Activated CD8-positive, alpha-beta T cell treated with anti-CD3 and anti-CD28 coated beads for 36 hours (primary cell): ENCODE results near the gene DAAM1. TPM values are rescaled to one million over a fixed set of nuclear protein-coding genes. Genes with fewer than 3 reads are reported as not detected.

Experiments used
- ATAC-seq: fragments of 200-7000 bp; cut with Tn5 transposase; one replicate; pipeline ENCODE4 v1.10.0; 2021; ENCODE audit warnings: mild to moderate bottlenecking, moderate library complexity
- CTCF ChIA-PET: fragments of 350-600 bp; sonication (Branson Sonifier 250); formaldehyde crosslinking; loops from one replicate; lab custom pipeline; 2021; ENCODE audit warnings: antibody characterized with exemption; lab: Charles Lee
- POLR2A ChIA-PET: fragments of 350-600 bp; sonication (Branson Sonifier 250); formaldehyde crosslinking; loops from one replicate; lab custom pipeline; 2021; ENCODE audit warnings: antibody characterized with exemption; lab: Charles Lee
- DNase-seq: peaks from one replicate; pipeline ENCODE4 v3.0.0-alpha.2; 2020
- H3K27ac Mint-ChIP-seq: one replicate; pipeline ENCODE4 v1.8.0; 2021; ENCODE audit warnings: mild to moderate bottlenecking, mixed read lengths
- H3K27me3 Mint-ChIP-seq: one replicate; pipeline ENCODE4 v1.8.0; 2021; ENCODE audit warnings: mixed read lengths
- H3K36me3 Mint-ChIP-seq: one replicate; pipeline ENCODE4 v1.8.0; 2021; ENCODE audit warnings: low read depth, mixed read lengths
- H3K4me1 Mint-ChIP-seq: one replicate; pipeline ENCODE4 v1.8.0; 2021; ENCODE audit warnings: low read depth, mixed read lengths
- H3K4me3 Mint-ChIP-seq: one replicate; pipeline ENCODE4 v1.8.0; 2021; ENCODE audit warnings: mild to moderate bottlenecking, moderate library complexity, mixed read lengths
- H3K9me3 Mint-ChIP-seq: one replicate; pipeline ENCODE4 v1.8.0; 2021; ENCODE audit warnings: mixed read lengths
- intact Hi-C: fragments of 100-400 bp; cut with micrococcal nuclease; formaldehyde crosslinking; loops from one replicate; pipeline ENCODE4 v1.10.0; 2022
- total RNA-seq, 2 experiments: library from RNA; stranded (reverse); gene quantifications; one replicate each; pipeline ENCODE4 v1.2.3, GENCODE V29; 2021
- TF ChIP-seq, protein P1 (sequence below): fragments of 200-600 bp; IDR thresholded peaks from one replicate; pipeline ENCODE4 v1.8.0; 2022; ENCODE audit warnings: antibody characterized with exemption, mild to moderate bottlenecking

Gene DAAM1
- total RNA-seq, 2 experiments from 2014 or later: 7.2 to 9.9 TPM

GRCh38 chr14:59246566-59246965 is 58.1 kb downstream of the DAAM1 start:
- TF ChIP-seq, protein P1, sequence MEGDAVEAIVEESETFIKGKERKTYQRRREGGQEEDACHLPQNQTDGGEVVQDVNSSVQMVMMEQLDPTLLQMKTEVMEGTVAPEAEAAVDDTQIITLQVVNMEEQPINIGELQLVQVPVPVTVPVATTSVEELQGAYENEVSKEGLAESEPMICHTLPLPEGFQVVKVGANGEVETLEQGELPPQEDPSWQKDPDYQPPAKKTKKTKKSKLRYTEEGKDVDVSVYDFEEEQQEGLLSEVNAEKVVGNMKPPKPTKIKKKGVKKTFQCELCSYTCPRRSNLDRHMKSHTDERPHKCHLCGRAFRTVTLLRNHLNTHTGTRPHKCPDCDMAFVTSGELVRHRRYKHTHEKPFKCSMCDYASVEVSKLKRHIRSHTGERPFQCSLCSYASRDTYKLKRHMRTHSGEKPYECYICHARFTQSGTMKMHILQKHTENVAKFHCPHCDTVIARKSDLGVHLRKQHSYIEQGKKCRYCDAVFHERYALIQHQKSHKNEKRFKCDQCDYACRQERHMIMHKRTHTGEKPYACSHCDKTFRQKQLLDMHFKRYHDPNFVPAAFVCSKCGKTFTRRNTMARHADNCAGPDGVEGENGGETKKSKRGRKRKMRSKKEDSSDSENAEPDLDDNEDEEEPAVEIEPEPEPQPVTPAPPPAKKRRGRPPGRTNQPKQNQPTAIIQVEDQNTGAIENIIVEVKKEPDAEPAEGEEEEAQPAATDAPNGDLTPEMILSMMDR: no peak
- H3K4me3 Mint-ChIP-seq: no peak overlapping the region
- no peaks in the 10 kb centered on the region for H3K36me3 Mint-ChIP-seq
- no peak overlapping the region for H3K27ac Mint-ChIP-seq
- ATAC-seq (no peak), DNase-seq (no peak)
- H3K9me3 Mint-ChIP-seq: no peaks in the 10 kb centered on the region
- H3K4me1 Mint-ChIP-seq: peaks cover 18% of the 10 kb centered on the region
- intact Hi-C loops: no loop called here
- ChIA-PET POLR2A (no interaction called here), CTCF (no interaction called here)
- no peaks in the 10 kb centered on the region for H3K27me3 Mint-ChIP-seq

DNA sequence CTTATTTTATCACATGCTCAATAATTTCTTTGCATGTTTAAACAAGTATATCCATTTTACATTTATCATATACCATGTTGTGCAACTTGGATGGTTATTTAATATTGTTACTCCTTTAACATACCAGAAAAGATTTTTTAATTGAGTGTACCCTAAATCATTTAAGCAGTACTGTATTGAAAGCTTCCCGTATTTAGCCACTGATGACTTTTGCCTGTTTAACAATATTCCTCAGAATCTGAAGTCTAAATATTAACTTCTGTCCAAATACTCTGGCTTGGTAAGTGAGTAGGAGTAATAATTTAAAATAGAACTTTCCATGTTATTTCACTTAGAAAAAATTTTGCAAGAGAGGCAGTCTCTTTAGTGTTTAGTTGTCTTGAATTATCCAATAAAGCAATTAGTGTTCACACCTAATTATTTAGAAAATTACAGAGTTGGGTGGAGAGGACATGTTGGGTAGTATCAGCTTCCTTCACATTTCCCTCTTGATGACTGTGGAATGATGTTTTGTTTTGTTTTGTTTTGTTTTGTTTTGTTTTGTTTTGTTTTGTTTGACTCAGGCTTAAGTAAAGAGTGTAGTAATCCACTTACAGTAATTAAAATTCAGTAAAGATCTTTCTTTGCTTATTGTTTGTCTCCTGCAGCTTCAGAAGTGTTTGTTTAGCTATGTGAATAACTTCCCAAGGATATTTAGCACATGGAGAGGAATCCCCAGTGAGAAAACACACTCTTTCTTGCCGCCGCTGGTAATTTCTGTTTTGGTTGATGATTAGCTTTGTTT is 59.5 kb downstream of the DAAM1 start:
- Mint-ChIP-seq H3K36me3 (no peaks in the 10 kb centered on the region), H3K27me3 (no peaks in the 10 kb centered on the region), H3K4me3 (no peak overlapping the region), H3K27ac (no peak overlapping the region), H3K4me1 (peaks cover 18% of the 10 kb centered on the region), H3K9me3 (no peaks in the 10 kb centered on the region)
- ChIA-PET CTCF (interaction anchor here (1.0 kb wide), 1 partner anchor 13 kb away, joined by 3 read pairs; no protein-coding TSS in a partner anchor), POLR2A (no interaction called here)
- intact Hi-C loops: no loop called here
- TF ChIP-seq, protein P1: no peak
- ATAC-seq: no peak
- no peak for DNase-seq

DNA sequence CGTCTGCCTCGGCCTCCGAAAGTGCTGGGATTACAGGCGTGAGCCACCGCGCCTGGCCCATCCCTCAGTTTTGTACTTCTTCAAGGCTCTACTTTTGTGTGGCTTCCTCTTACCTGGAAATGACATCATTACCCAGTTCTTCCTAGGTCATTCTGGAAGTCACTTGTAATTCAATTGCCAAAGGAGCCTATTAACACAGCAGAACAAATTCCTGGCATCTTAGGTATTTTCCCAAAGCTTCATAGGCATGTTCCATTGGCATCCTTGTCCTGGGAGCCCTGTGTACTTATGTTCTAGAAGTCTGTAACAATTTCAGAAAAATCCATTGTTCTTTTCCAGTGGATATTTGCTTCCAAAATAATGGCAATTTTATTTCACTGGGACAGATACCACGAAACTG is 60.6 kb downstream of the DAAM1 start:
- TF ChIP-seq, protein P1: no peak
- no peaks in the 10 kb centered on the region for H3K36me3 Mint-ChIP-seq
- no peak overlapping the region for H3K27ac Mint-ChIP-seq
- ATAC-seq: no peak
- no peak for DNase-seq
- H3K4me1 Mint-ChIP-seq: peaks cover 18% of the 10 kb centered on the region
- ChIA-PET POLR2A (no interaction called here), CTCF (no interaction called here)
- no peak overlapping the region for H3K4me3 Mint-ChIP-seq
- no peaks in the 10 kb centered on the region for H3K27me3 Mint-ChIP-seq
- intact Hi-C loops: no loop called here
- no peaks in the 10 kb centered on the region for H3K9me3 Mint-ChIP-seq

DNA sequence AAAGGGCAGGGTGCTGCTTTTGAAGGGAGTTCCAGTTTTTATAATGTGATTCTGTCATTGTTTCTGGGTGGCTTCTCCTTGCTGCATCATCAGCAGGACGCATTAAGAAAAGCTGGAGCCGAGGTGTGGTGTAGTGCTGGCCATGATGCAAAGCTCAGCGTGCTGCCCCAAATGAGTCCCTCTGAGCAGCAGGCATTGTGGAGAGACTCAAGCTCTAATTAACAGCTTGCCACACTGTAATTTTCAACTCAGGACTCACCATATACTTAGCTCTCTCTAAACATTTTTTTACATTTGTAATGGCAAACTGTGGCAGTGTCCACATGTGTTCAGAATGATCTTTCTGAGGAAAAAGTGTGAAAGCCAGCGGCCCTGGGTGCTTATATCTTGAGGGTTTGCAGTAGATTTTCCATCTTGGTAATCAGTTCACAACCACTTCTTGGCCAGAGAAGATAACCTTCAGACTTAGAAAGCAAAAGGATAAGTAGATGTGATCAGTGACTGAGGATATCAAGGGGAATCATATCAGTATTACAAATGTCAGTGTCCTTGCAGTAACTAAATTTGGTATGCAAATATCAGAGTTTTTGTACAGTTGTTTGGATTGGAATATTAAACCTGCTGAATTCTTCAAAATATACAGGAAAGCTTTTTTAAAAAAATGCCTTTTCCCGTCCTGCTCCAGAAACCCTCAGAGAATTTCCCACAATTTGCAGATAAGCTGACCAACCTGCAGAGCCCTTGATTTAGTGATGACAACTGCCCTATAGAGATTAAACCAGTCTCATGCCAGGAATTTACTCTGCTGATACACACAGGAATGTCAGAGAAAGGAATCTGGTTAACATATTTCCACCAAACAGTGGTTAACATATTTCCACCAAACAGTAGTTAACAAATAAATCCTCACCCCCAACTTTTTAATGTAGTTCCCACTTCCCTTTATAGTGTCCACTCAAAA is 63.6 kb downstream of the DAAM1 start:
- ChIA-PET POLR2A (interaction anchor here (0.7 kb wide), 1 partner anchor 10 kb away, joined by 3 read pairs; no protein-coding TSS in a partner anchor), CTCF (interaction anchor here (1.5 kb wide), 2 partner anchors 9 to 25 kb away, joined by 3 to 4 read pairs; no protein-coding TSS in a partner anchor)
- no peak overlapping the region for H3K4me3 Mint-ChIP-seq
- no peaks in the 10 kb centered on the region for H3K4me1 Mint-ChIP-seq
- ATAC-seq: no peak
- H3K27ac Mint-ChIP-seq: no peak overlapping the region
- no peaks in the 10 kb centered on the region for H3K27me3 Mint-ChIP-seq
- no peaks in the 10 kb centered on the region for H3K36me3 Mint-ChIP-seq
- no peak for DNase-seq
- TF ChIP-seq, protein P1: no peak
- intact Hi-C loops: no loop called here
- no peaks in the 10 kb centered on the region for H3K9me3 Mint-ChIP-seq
